ENCODE measurements around the gene SENP1. TPM values are rescaled to one million over a fixed set of nuclear protein-coding genes. Genes with fewer than 3 reads are reported as not detected.

Gene SENP1
- total and polyA plus RNA-seq, 12 donors, result 2.1 to 10.7 (median 8.5) TPM

- TF ChIP-seq, protein P1, sequence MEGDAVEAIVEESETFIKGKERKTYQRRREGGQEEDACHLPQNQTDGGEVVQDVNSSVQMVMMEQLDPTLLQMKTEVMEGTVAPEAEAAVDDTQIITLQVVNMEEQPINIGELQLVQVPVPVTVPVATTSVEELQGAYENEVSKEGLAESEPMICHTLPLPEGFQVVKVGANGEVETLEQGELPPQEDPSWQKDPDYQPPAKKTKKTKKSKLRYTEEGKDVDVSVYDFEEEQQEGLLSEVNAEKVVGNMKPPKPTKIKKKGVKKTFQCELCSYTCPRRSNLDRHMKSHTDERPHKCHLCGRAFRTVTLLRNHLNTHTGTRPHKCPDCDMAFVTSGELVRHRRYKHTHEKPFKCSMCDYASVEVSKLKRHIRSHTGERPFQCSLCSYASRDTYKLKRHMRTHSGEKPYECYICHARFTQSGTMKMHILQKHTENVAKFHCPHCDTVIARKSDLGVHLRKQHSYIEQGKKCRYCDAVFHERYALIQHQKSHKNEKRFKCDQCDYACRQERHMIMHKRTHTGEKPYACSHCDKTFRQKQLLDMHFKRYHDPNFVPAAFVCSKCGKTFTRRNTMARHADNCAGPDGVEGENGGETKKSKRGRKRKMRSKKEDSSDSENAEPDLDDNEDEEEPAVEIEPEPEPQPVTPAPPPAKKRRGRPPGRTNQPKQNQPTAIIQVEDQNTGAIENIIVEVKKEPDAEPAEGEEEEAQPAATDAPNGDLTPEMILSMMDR (IDR thresholded peaks at IDR 0.05), result no peak
- Histone ChIP-seq H3K27me3 (no peaks in the 10 kb centered on the region), H3K4me1 (peaks cover 0 to 68% (median 21%) of the 10 kb centered on the region in 9 donors), H3K27ac (peak overlapping the region in 1 of 10 donors; percentile 35), H3K36me3 (peaks cover 0 to 100% (median 84%) of the 10 kb centered on the region in 9 donors), H3K4me3 (no peak overlapping the region), H3K9me3 (no peaks in the 10 kb centered on the region)
- intact Hi-C loops (cut with DNase I), result no loop called here
- 88 to 95% methylated on average over 2 of the region's 2 CpGs for whole genome bisulfite sequencing, 2 donors
- no peak for ATAC-seq
- DNase-seq, result no peak
Measured at GRCh38 chr12:48143898-48144297, 38.0 kb upstream of the SENP1 start.

DNA sequence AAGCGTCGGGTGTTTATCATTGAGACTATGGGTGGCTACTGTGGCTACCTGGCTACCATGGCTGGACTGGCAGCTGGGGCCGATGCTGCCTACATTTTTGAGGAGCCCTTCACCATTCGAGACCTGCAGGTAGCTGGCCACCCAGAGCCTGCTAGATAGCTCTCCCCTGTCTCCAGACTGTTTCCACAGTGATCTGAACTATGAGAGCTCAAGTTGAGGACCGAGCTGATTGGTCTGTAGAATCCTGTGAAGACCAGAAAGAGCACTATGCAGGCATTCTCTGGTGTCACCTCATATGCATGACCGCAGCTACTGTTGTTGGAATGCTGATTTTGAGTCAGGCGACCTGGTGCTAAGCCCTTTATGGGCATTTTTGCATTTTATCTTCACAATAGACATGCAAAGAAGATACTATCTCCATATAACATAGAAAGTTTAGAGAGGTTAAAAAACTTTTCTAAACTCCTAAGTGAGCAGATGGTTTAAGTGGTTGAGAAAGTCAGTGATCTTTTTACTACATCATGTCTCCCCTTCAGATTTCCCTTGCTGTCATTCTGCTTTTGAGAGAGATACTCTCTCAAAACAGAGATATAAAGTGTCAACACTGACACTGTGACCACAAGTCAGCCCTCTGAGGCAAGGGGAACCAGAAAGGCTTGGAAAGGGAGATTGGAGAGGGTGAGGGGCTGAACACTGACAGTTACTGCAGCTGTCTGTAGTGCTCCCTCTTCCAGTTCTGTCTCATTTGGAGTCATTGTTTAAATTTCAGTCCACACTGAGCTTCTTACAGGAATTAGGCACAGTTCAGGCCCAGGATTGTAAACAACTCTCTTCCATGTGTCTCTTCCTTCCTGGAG, 37.2 kb upstream of the SENP1 start:
- peaks cover 0 to 100% (median 86%) of the 10 kb centered on the region in 9 donors for H3K36me3 ChIP-seq
- H3K9me3 ChIP-seq, result no peaks in the 10 kb centered on the region
- DNase-seq (no peak), ATAC-seq (no peak)
- H3K27me3 ChIP-seq, result no peaks in the 10 kb centered on the region
- 69 to 77% methylated on average over 7 of the region's 7 CpGs for WGBS, 2 donors
- TF ChIP-seq, protein P1 (IDR thresholded peaks at IDR 0.05), result no peak
- no peak overlapping the region for H3K4me3 ChIP-seq
- H3K27ac ChIP-seq, result peak overlapping the region in 1 of 10 donors; percentile 35
- intact Hi-C loops (cut with DNase I), result no loop called here
- H3K4me1 ChIP-seq, result peaks cover 0 to 66% (median 21%) of the 10 kb centered on the region in 9 donors

DNA sequence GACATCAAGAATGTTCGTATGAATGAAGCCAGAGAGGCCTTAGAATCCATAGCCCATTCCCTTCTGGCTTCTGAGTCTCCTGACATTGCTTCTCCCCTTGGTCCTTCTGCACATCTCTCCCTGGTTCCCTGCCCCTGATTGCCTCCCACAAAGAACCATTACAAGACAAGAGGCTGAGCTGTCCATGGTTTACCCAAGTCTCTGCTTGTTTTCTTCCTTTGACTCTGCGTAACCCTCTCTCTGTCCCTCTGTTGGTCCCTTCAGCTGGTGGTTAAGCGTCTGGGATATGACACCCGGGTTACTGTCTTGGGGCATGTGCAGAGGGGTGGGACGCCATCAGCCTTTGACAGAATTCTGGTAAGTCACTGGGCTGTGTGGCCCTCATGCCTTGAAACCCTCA, 29.1 kb upstream of the SENP1 start:
- Histone ChIP-seq H3K27me3 (no peaks in the 10 kb centered on the region), H3K4me1 (peaks cover 0 to 43% (median 7%) of the 10 kb centered on the region in 9 donors), H3K27ac (no peak overlapping the region), H3K36me3 (peaks cover 0 to 100% (median 82%) of the 10 kb centered on the region in 9 donors), H3K4me3 (no peak overlapping the region), H3K9me3 (no peaks in the 10 kb centered on the region)
- ATAC-seq (no peak), DNase-seq (no peak)
- TF ChIP-seq, protein P1 (IDR thresholded peaks at IDR 0.05), result no peak
- WGBS, 2 donors, result 93% methylated on average over 5 of the region's 5 CpGs
- intact Hi-C loops (cut with DNase I), result no loop called here

DNA sequence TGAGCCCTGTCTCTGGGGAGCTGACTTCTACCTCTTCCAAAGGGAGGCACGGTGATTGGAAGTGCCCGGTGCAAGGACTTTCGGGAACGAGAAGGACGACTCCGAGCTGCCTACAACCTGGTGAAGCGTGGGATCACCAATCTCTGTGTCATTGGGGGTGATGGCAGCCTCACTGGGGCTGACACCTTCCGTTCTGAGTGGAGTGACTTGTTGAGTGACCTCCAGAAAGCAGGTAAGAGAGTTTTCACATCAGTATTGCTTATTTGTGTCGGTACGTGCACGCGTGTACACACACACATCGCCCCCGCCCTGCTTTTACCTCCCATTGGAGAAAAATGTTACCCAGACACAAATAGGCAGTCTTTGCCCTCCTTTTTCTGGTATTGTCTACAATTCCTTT, 26.9 kb upstream of the SENP1 start:
- DNase-seq, result no peak

More for the DNA sequence above, 26.9 kb upstream of the SENP1 start:
- intact Hi-C loops (cut with DNase I), result no loop called here
- WGBS, 2 donors, result 93 to 95% methylated on average over 14 of the region's 14 CpGs
- no peak for ATAC-seq
- no peak overlapping the region for H3K27ac ChIP-seq
- peaks cover 0 to 58% (median 14%) of the 10 kb centered on the region in 9 donors for H3K4me1 ChIP-seq
- peaks cover 0 to 100% (median 64%) of the 10 kb centered on the region in 9 donors for H3K36me3 ChIP-seq
- TF ChIP-seq, protein P1 (IDR thresholded peaks at IDR 0.05), result no peak
- no peaks in the 10 kb centered on the region for H3K9me3 ChIP-seq
- no peak overlapping the region for H3K4me3 ChIP-seq
- H3K27me3 ChIP-seq, result no peaks in the 10 kb centered on the region

All from heart right ventricle (tissue), 16 donors.